ENCODE measurements around the gene KRT80. TPM values are rescaled to one million over a fixed set of nuclear protein-coding genes. Genes with fewer than 3 reads are reported as not detected.
A peak's percentile ranks its signal among the peaks of the same experiment; 100 is the strongest.

The KRT80 gene
- total RNA-seq, 3 donors from 2014 or later, result 0.06 TPM; not detected in 2

GRCh38 chr12:52171950-52172512 lies 19.8 kb downstream of the KRT80 start:
- H3K36me3 ChIP-seq (ENCODE audit: low read depth), result no peaks in the 10 kb centered on the region
- intact Hi-C loops (cut with DNase I, micrococcal nuclease), result no loop called here
- H3K4me1 ChIP-seq (ENCODE audit: low read depth), result no peaks in the 10 kb centered on the region
- no peaks in the 10 kb centered on the region for H3K9me3 ChIP-seq
- H3K4me3 ChIP-seq, result no peak overlapping the region
- TF ChIP-seq, protein P1, sequence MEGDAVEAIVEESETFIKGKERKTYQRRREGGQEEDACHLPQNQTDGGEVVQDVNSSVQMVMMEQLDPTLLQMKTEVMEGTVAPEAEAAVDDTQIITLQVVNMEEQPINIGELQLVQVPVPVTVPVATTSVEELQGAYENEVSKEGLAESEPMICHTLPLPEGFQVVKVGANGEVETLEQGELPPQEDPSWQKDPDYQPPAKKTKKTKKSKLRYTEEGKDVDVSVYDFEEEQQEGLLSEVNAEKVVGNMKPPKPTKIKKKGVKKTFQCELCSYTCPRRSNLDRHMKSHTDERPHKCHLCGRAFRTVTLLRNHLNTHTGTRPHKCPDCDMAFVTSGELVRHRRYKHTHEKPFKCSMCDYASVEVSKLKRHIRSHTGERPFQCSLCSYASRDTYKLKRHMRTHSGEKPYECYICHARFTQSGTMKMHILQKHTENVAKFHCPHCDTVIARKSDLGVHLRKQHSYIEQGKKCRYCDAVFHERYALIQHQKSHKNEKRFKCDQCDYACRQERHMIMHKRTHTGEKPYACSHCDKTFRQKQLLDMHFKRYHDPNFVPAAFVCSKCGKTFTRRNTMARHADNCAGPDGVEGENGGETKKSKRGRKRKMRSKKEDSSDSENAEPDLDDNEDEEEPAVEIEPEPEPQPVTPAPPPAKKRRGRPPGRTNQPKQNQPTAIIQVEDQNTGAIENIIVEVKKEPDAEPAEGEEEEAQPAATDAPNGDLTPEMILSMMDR (IDR thresholded peaks at IDR 0.05), result no peak
- DNase-seq, result peak in 2 of 3 donors; percentile 68
- ATAC-seq, result peak; percentile 45

GRCh38 chr12:52170827-52171226 lies 21.0 kb downstream of the KRT80 start:
- H3K4me3 ChIP-seq, result no peak overlapping the region
- H3K36me3 ChIP-seq (ENCODE audit: low read depth), result no peaks in the 10 kb centered on the region
- no peaks in the 10 kb centered on the region for H3K9me3 ChIP-seq
- no peaks in the 10 kb centered on the region for H3K4me1 ChIP-seq (ENCODE audit: low read depth)
- DNase-seq (no peak), ATAC-seq (no peak)
- TF ChIP-seq, protein P1 (IDR thresholded peaks at IDR 0.05), result no peak
- intact Hi-C loops (cut with DNase I, micrococcal nuclease), result no loop called here

GRCh38 chr12:52169886-52170285 lies 21.9 kb downstream of the KRT80 start:
- no peak for ATAC-seq
- H3K9me3 ChIP-seq, result no peaks in the 10 kb centered on the region
- H3K4me3 ChIP-seq, result no peak overlapping the region
- H3K36me3 ChIP-seq (ENCODE audit: low read depth), result no peaks in the 10 kb centered on the region
- no peak for DNase-seq
- TF ChIP-seq, protein P1 (IDR thresholded peaks at IDR 0.05), result no peak
- no peaks in the 10 kb centered on the region for H3K4me1 ChIP-seq (ENCODE audit: low read depth)
- intact Hi-C loops (cut with DNase I, micrococcal nuclease), result no loop called here

DNA sequence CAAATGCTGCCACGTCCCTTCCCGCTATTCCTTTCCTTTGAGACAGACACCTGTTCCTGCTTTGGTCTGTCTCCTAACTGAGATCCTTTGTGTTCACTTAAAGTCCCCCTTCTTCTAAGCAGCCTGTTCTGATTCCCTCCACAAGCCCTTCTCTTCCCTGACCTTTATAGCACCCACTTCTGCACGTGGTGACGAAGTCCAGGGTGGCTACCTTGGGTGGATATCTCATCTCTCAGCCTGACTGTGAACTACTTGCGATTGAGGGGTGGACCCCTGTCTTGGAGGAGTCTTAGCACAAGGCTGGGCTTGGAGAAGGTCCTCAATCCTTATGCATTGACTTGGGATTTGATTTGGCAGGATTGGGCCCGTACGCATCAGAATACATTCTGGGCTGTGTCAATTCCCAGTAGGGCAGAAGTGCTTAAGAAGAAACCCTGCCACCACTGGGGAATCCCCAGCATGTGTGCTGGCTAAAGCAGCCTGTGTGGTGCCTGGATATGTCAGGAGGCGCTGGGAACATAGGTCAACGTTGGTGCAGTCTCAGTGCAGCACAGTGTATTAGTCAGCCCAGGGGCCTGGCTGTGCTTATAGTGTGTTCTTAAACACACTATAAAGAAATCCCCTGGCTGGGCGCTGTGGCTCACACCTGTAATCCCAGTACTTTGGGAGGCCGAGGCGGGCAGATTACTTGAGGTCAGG lies 23.6 kb downstream of the KRT80 start:
- Histone ChIP-seq H3K9me3 (no peaks in the 10 kb centered on the region), H3K4me3 (no peak overlapping the region), H3K4me1 (ENCODE audit: low read depth) (no peaks in the 10 kb centered on the region), H3K36me3 (ENCODE audit: low read depth) (no peaks in the 10 kb centered on the region)
- ATAC-seq (peak; percentile 81), DNase-seq (peak in 2 of 3 donors; percentile 34 to 44)
- TF ChIP-seq, protein P1 (IDR thresholded peaks at IDR 0.05), result no peak
- intact Hi-C loops (cut with DNase I, micrococcal nuclease), result no loop called here

- H3K4me1 ChIP-seq (ENCODE audit: low read depth), result no peaks in the 10 kb centered on the region
- no peaks in the 10 kb centered on the region for H3K36me3 ChIP-seq (ENCODE audit: low read depth)
- intact Hi-C loops (cut with DNase I, micrococcal nuclease), result no loop called here
- no peak overlapping the region for H3K4me3 ChIP-seq
- no peaks in the 10 kb centered on the region for H3K9me3 ChIP-seq
- DNase-seq, result no peak
- TF ChIP-seq, protein P1 (IDR thresholded peaks at IDR 0.05), result no peak
- no peak for ATAC-seq
Observed at GRCh38 chr12:52167526-52167925, 24.3 kb downstream of the KRT80 start.
